ENCODE measurements around the gene FTSJ1.

FTSJ1 gene

GRCh38 chrX:48488034-48488433 is 12.0 kb downstream of the FTSJ1 start:
- H3K9me2 ChIP-seq (replicated peaks; ENCODE audit: insufficient read depth, low read length): no peaks in the 10 kb centered on the region
- no peaks in the 10 kb centered on the region for H3K36me3 ChIP-seq (ENCODE audit: low read length)
- no peaks in the 10 kb centered on the region for H4K20me1 ChIP-seq (ENCODE audit: low read depth, low read length)
- H3K9ac ChIP-seq (ENCODE audit: low read length): no peak overlapping the region
- no peaks in the 10 kb centered on the region for H3K9me3 ChIP-seq (ENCODE audit: insufficient read depth, low read length)
- H3K79me2 ChIP-seq (ENCODE audit: insufficient read depth, low read length): no peaks in the 10 kb centered on the region
- no peak overlapping the region for H3K4me2 ChIP-seq (ENCODE audit: low read depth, low read length, poor library complexity, severe bottlenecking)
- no peaks in the 10 kb centered on the region for H3K27me3 ChIP-seq (ENCODE audit: low read length)
- TF ChIP-seq EZH2phosphoT487 (conservative IDR thresholded peaks at IDR 0.05; ENCODE audit: low read length): no peak
- TF ChIP-seq, protein P1, sequence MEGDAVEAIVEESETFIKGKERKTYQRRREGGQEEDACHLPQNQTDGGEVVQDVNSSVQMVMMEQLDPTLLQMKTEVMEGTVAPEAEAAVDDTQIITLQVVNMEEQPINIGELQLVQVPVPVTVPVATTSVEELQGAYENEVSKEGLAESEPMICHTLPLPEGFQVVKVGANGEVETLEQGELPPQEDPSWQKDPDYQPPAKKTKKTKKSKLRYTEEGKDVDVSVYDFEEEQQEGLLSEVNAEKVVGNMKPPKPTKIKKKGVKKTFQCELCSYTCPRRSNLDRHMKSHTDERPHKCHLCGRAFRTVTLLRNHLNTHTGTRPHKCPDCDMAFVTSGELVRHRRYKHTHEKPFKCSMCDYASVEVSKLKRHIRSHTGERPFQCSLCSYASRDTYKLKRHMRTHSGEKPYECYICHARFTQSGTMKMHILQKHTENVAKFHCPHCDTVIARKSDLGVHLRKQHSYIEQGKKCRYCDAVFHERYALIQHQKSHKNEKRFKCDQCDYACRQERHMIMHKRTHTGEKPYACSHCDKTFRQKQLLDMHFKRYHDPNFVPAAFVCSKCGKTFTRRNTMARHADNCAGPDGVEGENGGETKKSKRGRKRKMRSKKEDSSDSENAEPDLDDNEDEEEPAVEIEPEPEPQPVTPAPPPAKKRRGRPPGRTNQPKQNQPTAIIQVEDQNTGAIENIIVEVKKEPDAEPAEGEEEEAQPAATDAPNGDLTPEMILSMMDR (IDR thresholded peaks at IDR 0.05; ENCODE audit: insufficient read depth, low read length, poor library complexity, severe bottlenecking): no peak
- no peaks in the 10 kb centered on the region for H3F3A ChIP-seq (ENCODE audit: insufficient read depth)
- no peak overlapping the region for H2AFZ ChIP-seq (ENCODE audit: low read depth, low read length, severe bottlenecking)
- H3K27ac ChIP-seq (ENCODE audit: low read depth, low read length): no peak overlapping the region
- H3K4me3 ChIP-seq (ENCODE audit: insufficient read depth, low read length, poor library complexity, severe bottlenecking): no peak overlapping the region

GRCh38 chrX:48489296-48489695 is 13.3 kb downstream of the FTSJ1 start:
- H3K4me2 ChIP-seq (ENCODE audit: low read depth, low read length, poor library complexity, severe bottlenecking): no peak overlapping the region
- no peaks in the 10 kb centered on the region for H3F3A ChIP-seq (ENCODE audit: insufficient read depth)
- H3K9me2 ChIP-seq (replicated peaks; ENCODE audit: insufficient read depth, low read length): no peaks in the 10 kb centered on the region
- no peaks in the 10 kb centered on the region for H3K9me3 ChIP-seq (ENCODE audit: insufficient read depth, low read length)
- TF ChIP-seq, protein P1 (IDR thresholded peaks at IDR 0.05; ENCODE audit: insufficient read depth, low read length, poor library complexity, severe bottlenecking): no peak
- H3K27ac ChIP-seq (ENCODE audit: low read depth, low read length): no peak overlapping the region
- no peaks in the 10 kb centered on the region for H3K79me2 ChIP-seq (ENCODE audit: insufficient read depth, low read length)
- no peak overlapping the region for H3K9ac ChIP-seq (ENCODE audit: low read length)
- H3K36me3 ChIP-seq (ENCODE audit: low read length): no peaks in the 10 kb centered on the region
- no peak overlapping the region for H2AFZ ChIP-seq (ENCODE audit: low read depth, low read length, severe bottlenecking)
- H4K20me1 ChIP-seq (ENCODE audit: low read depth, low read length): no peaks in the 10 kb centered on the region
- no peak overlapping the region for H3K4me3 ChIP-seq (ENCODE audit: insufficient read depth, low read length, poor library complexity, severe bottlenecking)
- H3K27me3 ChIP-seq (ENCODE audit: low read length): no peaks in the 10 kb centered on the region

- H3F3A ChIP-seq (ENCODE audit: insufficient read depth): no peaks in the 10 kb centered on the region
- H3K27me3 ChIP-seq (ENCODE audit: low read length): no peaks in the 10 kb centered on the region
- no peaks in the 10 kb centered on the region for H3K9me3 ChIP-seq (ENCODE audit: insufficient read depth, low read length)
- H3K4me3 ChIP-seq (ENCODE audit: insufficient read depth, low read length, poor library complexity, severe bottlenecking): no peak overlapping the region
- TF ChIP-seq EZH2phosphoT487 (conservative IDR thresholded peaks at IDR 0.05; ENCODE audit: low read length): no peak
- TF ChIP-seq, protein P1 (IDR thresholded peaks at IDR 0.05; ENCODE audit: insufficient read depth, low read length, poor library complexity, severe bottlenecking): no peak
- no peak overlapping the region for H2AFZ ChIP-seq (ENCODE audit: low read depth, low read length, severe bottlenecking)
- no peak overlapping the region for H3K9ac ChIP-seq (ENCODE audit: low read length)
- no peaks in the 10 kb centered on the region for H3K9me2 ChIP-seq (replicated peaks; ENCODE audit: insufficient read depth, low read length)
- H3K27ac ChIP-seq (ENCODE audit: low read depth, low read length): no peak overlapping the region
- H4K20me1 ChIP-seq (ENCODE audit: low read depth, low read length): no peaks in the 10 kb centered on the region
- no peaks in the 10 kb centered on the region for H3K79me2 ChIP-seq (ENCODE audit: insufficient read depth, low read length)
- H3K36me3 ChIP-seq (ENCODE audit: low read length): no peaks in the 10 kb centered on the region
- no peak overlapping the region for H3K4me2 ChIP-seq (ENCODE audit: low read depth, low read length, poor library complexity, severe bottlenecking)
Observed at GRCh38 chrX:48489892-48490291, 13.9 kb downstream of the FTSJ1 start.

DNA sequence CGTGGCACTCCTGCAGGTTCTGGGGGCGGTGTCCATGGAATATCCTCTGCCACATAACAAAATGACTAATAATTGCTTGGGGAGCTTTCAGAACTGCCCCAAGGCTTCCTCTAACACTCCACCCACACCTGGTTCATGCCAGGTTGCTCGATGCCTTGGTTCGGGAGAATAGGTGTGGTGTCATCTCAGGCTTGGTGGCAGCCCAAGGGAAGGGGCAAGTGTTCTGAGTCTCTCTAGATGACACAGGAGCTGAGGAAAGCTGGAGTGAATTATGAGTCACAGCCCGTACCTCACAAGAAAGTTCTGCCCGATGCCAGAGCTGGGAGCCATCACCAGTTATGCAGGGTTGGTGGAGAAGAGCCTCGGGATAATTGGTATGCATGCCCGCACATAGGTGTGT is 14.7 kb downstream of the FTSJ1 start:
- no peaks in the 10 kb centered on the region for H3K36me3 ChIP-seq (ENCODE audit: low read length)

More for the DNA sequence above, 14.7 kb downstream of the FTSJ1 start:
- Histone ChIP-seq H3K27me3 (ENCODE audit: low read length) (no peaks in the 10 kb centered on the region), H3K4me2 (ENCODE audit: low read depth, low read length, poor library complexity, severe bottlenecking) (no peak overlapping the region), H3K27ac (ENCODE audit: low read depth, low read length) (no peak overlapping the region), H3K4me3 (ENCODE audit: insufficient read depth, low read length, poor library complexity, severe bottlenecking) (no peak overlapping the region), H2AFZ (ENCODE audit: low read depth, low read length, severe bottlenecking) (no peak overlapping the region), H3K9me3 (ENCODE audit: insufficient read depth, low read length) (no peaks in the 10 kb centered on the region), H3K9me2 (replicated peaks; ENCODE audit: insufficient read depth, low read length) (no peaks in the 10 kb centered on the region), H3K9ac (ENCODE audit: low read length) (no peak overlapping the region), H4K20me1 (ENCODE audit: low read depth, low read length) (no peaks in the 10 kb centered on the region), H3F3A (ENCODE audit: insufficient read depth) (no peaks in the 10 kb centered on the region), H3K79me2 (ENCODE audit: insufficient read depth, low read length) (no peaks in the 10 kb centered on the region)
- TF ChIP-seq EZH2phosphoT487 (conservative IDR thresholded peaks at IDR 0.05; ENCODE audit: low read length): no peak
- TF ChIP-seq, protein P1 (IDR thresholded peaks at IDR 0.05; ENCODE audit: insufficient read depth, low read length, poor library complexity, severe bottlenecking): no peak

Measured in SU-DHL-6 (cell line).